OCI-LY7 (cell line): Measurements from ENCODE around the gene TMEM154.

Source experiments
- EZH2phosphoT487 ChIP-seq: fragments of 200-600 bp; sonication (generic); IDR thresholded peaks from 2 replicates; pipeline ENCODE4 v1.6.1; 2018; ENCODE audit warnings: low read depth, borderline replicate concordance, mild to moderate bottlenecking, mixed run types, antibody characterized with exemption, low read length, moderate library complexity, mixed read lengths
- TF ChIP-seq, protein P1 (sequence below): fragments of 200-600 bp; sonication (generic); conservative IDR thresholded peaks from 2 replicates; pipeline ENCODE4 v1.5.1; 2014; ENCODE audit warnings: mild to moderate bottlenecking, antibody characterized with exemption, low read length, moderate library complexity, mixed read lengths

DNA sequence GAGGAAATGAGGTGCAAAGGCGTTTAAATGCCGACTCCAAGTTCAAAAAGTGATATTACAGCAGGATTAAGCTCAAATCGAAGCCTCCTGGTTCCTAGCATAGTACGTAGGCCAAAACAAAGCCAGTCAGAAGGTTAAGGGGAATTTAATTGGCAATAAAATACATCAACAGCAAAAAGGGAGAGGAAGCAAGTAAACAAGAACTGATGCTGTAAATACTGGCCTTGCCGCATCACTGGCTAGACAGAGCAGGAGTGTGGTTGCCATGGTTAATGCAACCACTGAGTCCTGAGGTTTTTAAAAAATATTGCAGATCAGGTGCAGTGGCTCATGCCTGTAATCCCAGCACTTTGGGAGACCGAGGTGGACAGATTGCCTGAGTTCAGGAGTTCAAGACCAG lies 80.7 kb downstream of the TMEM154 start:
- TF ChIP-seq, protein P1, sequence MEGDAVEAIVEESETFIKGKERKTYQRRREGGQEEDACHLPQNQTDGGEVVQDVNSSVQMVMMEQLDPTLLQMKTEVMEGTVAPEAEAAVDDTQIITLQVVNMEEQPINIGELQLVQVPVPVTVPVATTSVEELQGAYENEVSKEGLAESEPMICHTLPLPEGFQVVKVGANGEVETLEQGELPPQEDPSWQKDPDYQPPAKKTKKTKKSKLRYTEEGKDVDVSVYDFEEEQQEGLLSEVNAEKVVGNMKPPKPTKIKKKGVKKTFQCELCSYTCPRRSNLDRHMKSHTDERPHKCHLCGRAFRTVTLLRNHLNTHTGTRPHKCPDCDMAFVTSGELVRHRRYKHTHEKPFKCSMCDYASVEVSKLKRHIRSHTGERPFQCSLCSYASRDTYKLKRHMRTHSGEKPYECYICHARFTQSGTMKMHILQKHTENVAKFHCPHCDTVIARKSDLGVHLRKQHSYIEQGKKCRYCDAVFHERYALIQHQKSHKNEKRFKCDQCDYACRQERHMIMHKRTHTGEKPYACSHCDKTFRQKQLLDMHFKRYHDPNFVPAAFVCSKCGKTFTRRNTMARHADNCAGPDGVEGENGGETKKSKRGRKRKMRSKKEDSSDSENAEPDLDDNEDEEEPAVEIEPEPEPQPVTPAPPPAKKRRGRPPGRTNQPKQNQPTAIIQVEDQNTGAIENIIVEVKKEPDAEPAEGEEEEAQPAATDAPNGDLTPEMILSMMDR, result no peak
- no peak for TF ChIP-seq EZH2phosphoT487
